ENCODE data around the gene FKBP1A. TPM values are rescaled to one million over a fixed set of nuclear protein-coding genes. Genes with fewer than 3 reads are reported as not detected.
"Not testable (repeated sequence)": the region's sequence is repeated elsewhere in the genome, so short reads cannot be mapped to it uniquely, and the experiment has no call there.

FKBP1A gene
- total RNA-seq, 5 donors from 2014 or later (not counting 1 experiment from before 2014, with no cell fraction given), result 76.7 to 90.4 (median 79.9) TPM

DNA sequence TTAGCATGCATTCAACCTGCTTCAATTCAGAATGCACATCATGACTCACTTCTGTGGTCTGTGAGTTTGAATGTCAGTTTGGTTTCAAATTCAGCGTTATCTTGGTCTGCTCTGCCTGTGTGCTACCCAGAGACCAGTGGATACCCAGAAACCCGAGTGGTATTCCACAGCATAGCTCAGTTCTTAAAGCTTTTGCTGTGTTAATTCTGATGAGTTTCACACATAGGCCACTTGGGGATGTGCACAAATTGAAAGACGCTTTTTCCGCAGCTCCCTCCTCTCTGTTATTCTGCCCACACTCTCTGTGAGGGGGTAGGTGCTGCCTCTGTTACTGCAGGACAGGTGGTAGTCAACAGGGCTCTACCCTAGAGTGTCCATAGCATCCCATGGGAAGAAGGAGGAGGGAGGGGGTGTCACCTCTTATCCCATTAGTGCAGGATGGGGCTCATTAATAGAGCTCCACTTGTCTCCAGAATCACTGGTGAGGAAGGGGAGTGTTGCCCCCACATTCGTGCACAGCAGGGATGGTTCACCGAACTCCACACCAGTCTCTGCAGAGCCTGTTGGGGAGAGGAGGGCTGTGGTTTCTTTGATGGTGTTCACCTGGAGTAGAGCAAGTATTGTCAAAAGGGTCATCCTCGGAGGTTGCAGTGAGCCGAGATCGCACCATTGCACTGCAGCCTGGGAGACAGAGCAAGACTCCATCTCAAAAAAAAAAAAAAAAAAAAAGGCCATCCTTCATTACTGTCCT is 34.8 kb downstream of the FKBP1A start:
- no peak overlapping the region for H3K27ac ChIP-seq (ENCODE audit: low read length)
- peak overlapping the region in 1 of 2 donors; percentile 49 for H3K27ac Mint-ChIP-seq
- H3K4me3 ChIP-seq (ENCODE audit: control insufficient read depth in 1 of 2, extremely low read depth in 1 of 2, low read length in 1 of 2), result no peak overlapping the region
- 6% methylated on average over 2 of the region's 9 CpGs for WGBS (ENCODE audit: insufficient coverage)
- ATAC-seq (replicated peaks in 1 of 4), result peak in 3 of 4 experiments; percentile 78 to 89 (median 86)
- peaks cover 10 to 23% of the 10 kb centered on the region in 2 donors for H3K36me3 ChIP-seq (ENCODE audit: control insufficient read depth in 2 of 2, extremely low read depth in 1 of 2, insufficient read depth in 1 of 2, low read length in 1 of 2)
- H3K27me3 Mint-ChIP-seq, result no peaks in the 10 kb centered on the region
- H3K9me3 Mint-ChIP-seq, result peaks cover 0 to 7% (median 0%) of the 10 kb centered on the region in 3 donors
- peaks cover 12 to 16% of the 10 kb centered on the region in 2 experiments for H3K4me1 ChIP-seq (ENCODE audit: control insufficient read depth in 1 of 2, extremely low read depth in 1 of 2, insufficient read depth in 2 of 2, low read length in 2 of 2)
- no peaks in the 10 kb centered on the region for H3K9me3 ChIP-seq
- POLR2A ChIA-PET, result no interaction called here
- H3K4me3 Mint-ChIP-seq, result peak overlapping the region; percentile 5 to 52 (median 19)
- no peak for DNase-seq
- CTCF ChIA-PET, result interaction anchor here in 1 of 2 donors (0.7 kb wide), 1 partner anchor 504 kb away, joined by 6 read pairs; no protein-coding TSS in a partner anchor
- H3K4me1 Mint-ChIP-seq, result peaks cover 40 to 47% (median 45%) of the 10 kb centered on the region in 3 donors
- H3K36me3 Mint-ChIP-seq, result peaks cover 76% of the 10 kb centered on the region
- H3K27me3 ChIP-seq (replicated peaks in 1 of 2; ENCODE audit: control insufficient read depth in 2 of 2, extremely low read depth in 1 of 2, insufficient read depth in 2 of 2, low read length in 1 of 2), result no peaks in the 10 kb centered on the region

DNA sequence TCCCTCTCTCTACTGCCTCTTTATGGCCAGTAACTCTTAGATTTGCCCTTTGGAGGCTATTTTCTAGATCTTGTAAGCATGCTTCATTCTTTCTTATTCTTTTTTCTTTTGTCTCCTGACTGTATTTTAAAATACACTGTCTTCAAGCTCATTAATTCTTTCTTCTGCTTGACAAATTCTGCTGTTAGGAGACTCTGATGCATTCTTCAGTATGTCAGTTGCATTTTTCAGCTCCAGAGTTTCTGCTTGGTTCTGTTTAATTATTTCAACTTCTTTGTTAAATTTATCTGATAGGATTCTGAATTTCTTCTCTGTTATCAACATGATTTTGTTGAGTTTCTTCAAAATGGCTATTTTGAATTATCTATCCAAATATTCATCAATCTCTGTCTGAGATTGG is 38.9 kb downstream of the FKBP1A start:
- ATAC-seq (replicated peaks in 1 of 4) (no peak), DNase-seq (no peak)
- peaks cover 80% of the 10 kb centered on the region for H3K36me3 Mint-ChIP-seq
- H3K27me3 Mint-ChIP-seq, result no peaks in the 10 kb centered on the region
- H3K9me3 Mint-ChIP-seq, result peaks cover 0 to 18% (median 0%) of the 10 kb centered on the region in 3 donors
- no peak overlapping the region for H3K27ac Mint-ChIP-seq
- no peaks in the 10 kb centered on the region for H3K9me3 ChIP-seq
- H3K4me3 Mint-ChIP-seq, result no peak overlapping the region
- peaks cover 8 to 19% of the 10 kb centered on the region in 2 donors for H3K36me3 ChIP-seq (ENCODE audit: control insufficient read depth in 2 of 2, extremely low read depth in 1 of 2, insufficient read depth in 1 of 2, low read length in 1 of 2)
- H3K4me1 Mint-ChIP-seq, result peaks cover 25 to 53% (median 44%) of the 10 kb centered on the region in 3 donors
- POLR2A ChIA-PET, result no interaction called here
- H3K27me3 ChIP-seq (replicated peaks in 1 of 2; ENCODE audit: control insufficient read depth in 2 of 2, extremely low read depth in 1 of 2, insufficient read depth in 2 of 2, low read length in 1 of 2), result no peaks in the 10 kb centered on the region
- peaks cover 6 to 9% of the 10 kb centered on the region in 2 experiments for H3K4me1 ChIP-seq (ENCODE audit: control insufficient read depth in 1 of 2, extremely low read depth in 1 of 2, insufficient read depth in 2 of 2, low read length in 2 of 2)
- H3K27ac ChIP-seq (ENCODE audit: low read length), result no peak overlapping the region
- H3K4me3 ChIP-seq (ENCODE audit: control insufficient read depth in 1 of 2, extremely low read depth in 1 of 2, low read length in 1 of 2), result no peak overlapping the region
- CTCF ChIA-PET, result no interaction called here

DNA sequence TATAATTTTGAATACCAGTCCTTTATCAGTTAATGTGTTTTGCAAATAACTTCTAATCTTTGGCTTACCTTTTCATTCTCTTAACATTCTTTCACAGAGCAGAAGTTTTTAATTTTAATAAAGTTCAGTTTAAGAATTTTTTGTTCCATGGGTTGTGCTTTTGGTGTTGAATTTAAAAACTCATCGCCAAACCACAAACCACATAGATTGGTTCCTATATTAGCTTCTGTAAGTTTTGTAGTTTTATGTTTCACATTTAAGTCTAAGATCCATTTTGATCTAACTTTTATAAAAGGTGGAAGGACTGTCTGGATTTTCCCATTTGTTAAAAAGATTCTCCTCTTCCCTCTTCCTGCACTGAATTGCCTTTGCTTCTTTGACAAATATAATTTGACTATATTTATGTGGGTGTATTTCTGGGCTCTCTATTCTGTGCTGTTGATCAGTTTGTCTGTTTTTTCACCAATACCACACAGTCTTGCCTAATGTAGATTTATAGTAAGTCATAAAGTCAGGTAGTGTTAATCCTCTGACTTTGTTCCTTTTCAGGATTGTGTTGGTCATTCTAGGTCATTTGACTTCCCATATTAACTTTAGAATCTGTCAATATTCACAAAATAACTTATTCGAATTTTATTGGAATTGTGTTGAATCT is 46.4 kb downstream of the FKBP1A start:
- WGBS (ENCODE audit: insufficient coverage), result no CpG with 5 or more reads among the region's 2 CpGs
- H3K27me3 ChIP-seq (replicated peaks in 1 of 2; ENCODE audit: control insufficient read depth in 2 of 2, extremely low read depth in 1 of 2, insufficient read depth in 2 of 2, low read length in 1 of 2), result no peaks in the 10 kb centered on the region
- ChIA-PET CTCF (interaction anchor here in 1 of 2 donors (0.6 kb wide), 1 partner anchor 67 kb away, joined by 3 read pairs; no protein-coding TSS in a partner anchor), POLR2A (no interaction called here)
- H3K27ac ChIP-seq (ENCODE audit: low read length), result no peak overlapping the region
- no peaks in the 10 kb centered on the region for H3K9me3 ChIP-seq
- peaks cover 0 to 24% (median 3%) of the 10 kb centered on the region in 3 donors for H3K9me3 Mint-ChIP-seq
- H3K4me1 ChIP-seq (ENCODE audit: control insufficient read depth in 1 of 2, extremely low read depth in 1 of 2, insufficient read depth in 2 of 2, low read length in 2 of 2), result peaks cover 0 to 10% of the 10 kb centered on the region in 2 experiments
- peaks cover 37 to 44% (median 40%) of the 10 kb centered on the region in 3 donors for H3K4me1 Mint-ChIP-seq
- DNase-seq, result no peak
- no peak for ATAC-seq (replicated peaks in 1 of 4)
- peaks cover 29% of the 10 kb centered on the region for H3K36me3 Mint-ChIP-seq
- no peaks in the 10 kb centered on the region for H3K36me3 ChIP-seq (ENCODE audit: control insufficient read depth in 2 of 2, extremely low read depth in 1 of 2, insufficient read depth in 1 of 2, low read length in 1 of 2)
- H3K4me3 Mint-ChIP-seq, result no peak overlapping the region
- peak overlapping the region in 1 of 2 donors; percentile 63 for H3K27ac Mint-ChIP-seq
- H3K27me3 Mint-ChIP-seq, result no peaks in the 10 kb centered on the region
- H3K4me3 ChIP-seq (ENCODE audit: control insufficient read depth in 1 of 2, extremely low read depth in 1 of 2, low read length in 1 of 2), result no peak overlapping the region

- Histone ChIP-seq H3K36me3 (ENCODE audit: control insufficient read depth in 2 of 2, extremely low read depth in 1 of 2, insufficient read depth in 1 of 2, low read length in 1 of 2) (no peaks in the 10 kb centered on the region), H3K4me1 (ENCODE audit: control insufficient read depth in 1 of 2, extremely low read depth in 1 of 2, insufficient read depth in 2 of 2, low read length in 2 of 2) (peaks cover 0 to 10% of the 10 kb centered on the region in 2 experiments), H3K4me3 (ENCODE audit: control insufficient read depth in 1 of 2, extremely low read depth in 1 of 2, low read length in 1 of 2) (no peak overlapping the region), H3K27ac (ENCODE audit: low read length) (no peak overlapping the region), H3K9me3 (no peaks in the 10 kb centered on the region), H3K27me3 (replicated peaks in 1 of 2; ENCODE audit: control insufficient read depth in 2 of 2, extremely low read depth in 1 of 2, insufficient read depth in 2 of 2, low read length in 1 of 2) (no peaks in the 10 kb centered on the region)
- Mint-ChIP-seq H3K4me1 (peaks cover 35 to 36% (median 36%) of the 10 kb centered on the region in 3 donors), H3K27me3 (no peaks in the 10 kb centered on the region), H3K36me3 (peaks cover 22% of the 10 kb centered on the region), H3K4me3 (no peak overlapping the region), H3K9me3 (peaks cover 0 to 24% (median 3%) of the 10 kb centered on the region in 3 donors), H3K27ac (no peak overlapping the region)
- ChIA-PET CTCF (no interaction called here), POLR2A (no interaction called here)
- ATAC-seq (replicated peaks in 1 of 4), result no peak
- DNase-seq, result no peak
- WGBS (ENCODE audit: insufficient coverage), result no CpG with 5 or more reads among the region's 1 CpG
Measured at GRCh38 chr20:1345756-1346093, 47.1 kb downstream of the FKBP1A start.

- WGBS (ENCODE audit: insufficient coverage), result 100% methylated on average over 2 of the region's 4 CpGs
- Histone ChIP-seq H3K36me3 (ENCODE audit: control insufficient read depth in 2 of 2, extremely low read depth in 1 of 2, insufficient read depth in 1 of 2, low read length in 1 of 2) (no peaks in the 10 kb centered on the region), H3K27me3 (replicated peaks in 1 of 2; ENCODE audit: control insufficient read depth in 2 of 2, extremely low read depth in 1 of 2, insufficient read depth in 2 of 2, low read length in 1 of 2) (no peaks in the 10 kb centered on the region), H3K4me3 (ENCODE audit: control insufficient read depth in 1 of 2, extremely low read depth in 1 of 2, low read length in 1 of 2) (no peak overlapping the region), H3K9me3 (no peaks in the 10 kb centered on the region), H3K4me1 (ENCODE audit: control insufficient read depth in 1 of 2, extremely low read depth in 1 of 2, insufficient read depth in 2 of 2, low read length in 2 of 2) (peaks cover 0 to 10% of the 10 kb centered on the region in 2 experiments), H3K27ac (ENCODE audit: low read length) (no peak overlapping the region)
- POLR2A ChIA-PET, result no interaction called here
- no peak for DNase-seq
- H3K27me3 Mint-ChIP-seq, result no peaks in the 10 kb centered on the region
- peaks cover 31 to 33% (median 32%) of the 10 kb centered on the region in 3 donors for H3K4me1 Mint-ChIP-seq
- peaks cover 0 to 24% (median 3%) of the 10 kb centered on the region in 3 donors for H3K9me3 Mint-ChIP-seq
- no peak overlapping the region for H3K4me3 Mint-ChIP-seq
- no peak for ATAC-seq (replicated peaks in 1 of 4)
- CTCF ChIA-PET, result no interaction called here
- H3K36me3 Mint-ChIP-seq, result peaks cover 17% of the 10 kb centered on the region
- H3K27ac Mint-ChIP-seq, result no peak overlapping the region
Measured at GRCh38 chr20:1345030-1345755, 47.7 kb downstream of the FKBP1A start.

DNA sequence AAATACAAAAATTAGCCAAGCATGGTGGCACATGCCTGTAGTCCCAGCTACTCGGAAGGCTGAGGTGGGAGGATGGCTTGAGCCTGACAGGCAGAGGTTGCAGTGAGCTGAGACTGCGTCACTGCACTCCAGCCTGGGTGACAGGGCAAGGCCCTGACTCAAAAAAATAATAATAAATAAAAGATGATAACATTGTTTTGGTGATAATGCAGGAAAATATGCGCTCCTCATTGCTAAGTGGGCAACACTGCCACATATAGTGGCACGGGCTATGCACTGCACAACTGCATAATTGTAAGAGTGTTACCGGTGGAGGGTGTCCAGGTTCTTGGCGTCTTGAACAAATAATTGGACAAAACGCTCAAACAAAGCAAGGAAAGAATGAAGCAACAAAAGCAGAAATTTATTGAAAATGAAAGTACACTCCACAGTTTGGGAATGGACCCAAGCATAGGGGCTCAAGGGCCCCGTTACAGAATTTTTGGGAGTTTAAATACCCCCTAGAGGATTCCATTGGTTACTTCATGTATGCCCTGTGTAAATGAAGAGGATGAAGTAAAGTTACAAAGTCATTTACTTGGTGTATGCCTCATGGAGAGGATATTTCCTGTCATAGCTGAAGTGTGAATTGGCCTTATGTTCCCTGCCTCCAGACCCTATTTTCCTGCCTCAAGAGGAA is 49.3 kb downstream of the FKBP1A start:
- peaks cover 0 to 15% (median 3%) of the 10 kb centered on the region in 3 donors for H3K9me3 Mint-ChIP-seq
- H3K27me3 ChIP-seq (replicated peaks in 1 of 2; ENCODE audit: control insufficient read depth in 2 of 2, extremely low read depth in 1 of 2, insufficient read depth in 2 of 2, low read length in 1 of 2); DNase-seq; H3K9me3 ChIP-seq; H3K4me3 Mint-ChIP-seq; H3K36me3 Mint-ChIP-seq; CTCF ChIA-PET; H3K36me3 ChIP-seq (ENCODE audit: control insufficient read depth in 2 of 2, extremely low read depth in 1 of 2, insufficient read depth in 1 of 2, low read length in 1 of 2); ATAC-seq (replicated peaks in 1 of 4); H3K27ac ChIP-seq (ENCODE audit: low read length); H3K4me3 ChIP-seq (ENCODE audit: control insufficient read depth in 1 of 2, extremely low read depth in 1 of 2, low read length in 1 of 2); H3K27me3 Mint-ChIP-seq; H3K27ac Mint-ChIP-seq: not testable (repeated sequence)
- H3K4me1 ChIP-seq (ENCODE audit: control insufficient read depth in 1 of 2, extremely low read depth in 1 of 2, insufficient read depth in 2 of 2, low read length in 2 of 2), result peaks cover 0 to 10% of the 10 kb centered on the region in 2 experiments
- peaks cover 27 to 30% (median 29%) of the 10 kb centered on the region in 3 donors for H3K4me1 Mint-ChIP-seq
- POLR2A ChIA-PET, result interaction anchor here in 1 of 2 donors (0.6 kb wide), 1 partner anchor 47 kb away, joined by 3 read pairs; no protein-coding TSS in a partner anchor
- 95% methylated on average over 4 of the region's 8 CpGs for WGBS (ENCODE audit: insufficient coverage)
